ENCODE measurements around the gene GPC6.

GRCh38 chr13:93259527-93260080 is 33.0 kb downstream of the GPC6 start:
- TF ChIP-seq EZH2phosphoT487 (IDR thresholded peaks at IDR 0.05; ENCODE audit: borderline replicate concordance, low read depth) (no peak), JUND (IDR thresholded peaks at IDR 0.05) (no peak), RAD21 (IDR thresholded peaks at IDR 0.05; ENCODE audit: low read length) (no peak), POLR2AphosphoS5 (IDR thresholded peaks at IDR 0.05; ENCODE audit: low read depth, low read length) (no peak), MAX (IDR thresholded peaks at IDR 0.05; ENCODE audit: low read depth) (no peak), SMC3 (IDR thresholded peaks at IDR 0.05; ENCODE audit: low read depth, low read length) (no peak), GABPA (IDR thresholded peaks at IDR 0.05; ENCODE audit: low read depth) (no peak), TAF1 (IDR thresholded peaks at IDR 0.05; ENCODE audit: borderline replicate concordance, low read depth, low read length) (no peak), RFX5 (IDR thresholded peaks at IDR 0.05; ENCODE audit: low read length) (no peak), RXRA (IDR thresholded peaks at IDR 0.05; ENCODE audit: borderline replicate concordance, low read depth) (no peak)
- TF ChIP-seq, protein P1, sequence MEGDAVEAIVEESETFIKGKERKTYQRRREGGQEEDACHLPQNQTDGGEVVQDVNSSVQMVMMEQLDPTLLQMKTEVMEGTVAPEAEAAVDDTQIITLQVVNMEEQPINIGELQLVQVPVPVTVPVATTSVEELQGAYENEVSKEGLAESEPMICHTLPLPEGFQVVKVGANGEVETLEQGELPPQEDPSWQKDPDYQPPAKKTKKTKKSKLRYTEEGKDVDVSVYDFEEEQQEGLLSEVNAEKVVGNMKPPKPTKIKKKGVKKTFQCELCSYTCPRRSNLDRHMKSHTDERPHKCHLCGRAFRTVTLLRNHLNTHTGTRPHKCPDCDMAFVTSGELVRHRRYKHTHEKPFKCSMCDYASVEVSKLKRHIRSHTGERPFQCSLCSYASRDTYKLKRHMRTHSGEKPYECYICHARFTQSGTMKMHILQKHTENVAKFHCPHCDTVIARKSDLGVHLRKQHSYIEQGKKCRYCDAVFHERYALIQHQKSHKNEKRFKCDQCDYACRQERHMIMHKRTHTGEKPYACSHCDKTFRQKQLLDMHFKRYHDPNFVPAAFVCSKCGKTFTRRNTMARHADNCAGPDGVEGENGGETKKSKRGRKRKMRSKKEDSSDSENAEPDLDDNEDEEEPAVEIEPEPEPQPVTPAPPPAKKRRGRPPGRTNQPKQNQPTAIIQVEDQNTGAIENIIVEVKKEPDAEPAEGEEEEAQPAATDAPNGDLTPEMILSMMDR (IDR thresholded peaks at IDR 0.05), result no peak
